B cell (primary cell): ENCODE results near the gene ERCC1. TPM values are rescaled to one million over a fixed set of nuclear protein-coding genes. Genes with fewer than 3 reads are reported as not detected.

ENCODE experiments used
- ATAC-seq: fragments of 200-7000 bp; cut with Tn5 transposase; one replicate; pipeline ENCODE4 v1.10.0; 2021; ENCODE audit warnings: low read depth, mild to moderate bottlenecking, moderate number of reproducible peaks, moderate library complexity
- CTCF ChIA-PET: fragments of 350-600 bp; sonication (Branson Sonifier 250); formaldehyde crosslinking; loops from one replicate; lab custom pipeline; 2021; ENCODE audit warnings: antibody characterized with exemption, inconsistent platforms; lab: Charles Lee
- POLR2A ChIA-PET: fragments of 350-600 bp; sonication (Branson Sonifier 250); formaldehyde crosslinking; loops from one replicate; lab custom pipeline; 2021; ENCODE audit warnings: antibody characterized with exemption; lab: Charles Lee
- DNase-seq: peaks from one replicate; pipeline ENCODE4 v3.0.0; 2013
- H2AFZ ChIP-seq: 2 replicates; pipeline ENCODE4 v1.6.1; 2012; ENCODE audit warnings: mild to moderate bottlenecking, low read depth, low read length; ENCODE audit not compliant: insufficient read depth, poor library complexity, severe bottlenecking
- H3K27ac ChIP-seq, 2 donors: 1 replicate in 1 of 2; 2 replicates in 1 of 2; pipeline ENCODE4 v1.5.1; 2012 to 2013; ENCODE audit warnings: low read length in 2 of 2, mild to moderate bottlenecking in 2 of 2, moderate library complexity in 1 of 2
- H3K27me3 ChIP-seq, 4 experiments: fragments of 200-600 bp in 1 of 4; sonication (generic) in 1 of 4; replicated peaks in 1 of 4; 1 replicate in 2 of 4; 2 replicates in 2 of 4; pipeline versions ENCODE4 v1.6.1 to v1.7.0; 2013 to 2016; ENCODE audit warnings: low read length in 3 of 4, mild to moderate bottlenecking in 2 of 4, mixed read lengths in 1 of 4, moderate library complexity in 1 of 4; ENCODE audit not compliant: insufficient read depth in 4 of 4, control insufficient read depth in 3 of 4; ENCODE audit errors: control extremely low read depth in 1 of 4
- H3K36me3 ChIP-seq, 2 experiments: replicated peaks in 1 of 2; 1 replicate in 1 of 2; 2 replicates in 1 of 2; pipeline versions ENCODE4 v1.6.1 to v1.7.1; 2013; ENCODE audit warnings: low read length in 1 of 2; ENCODE audit not compliant: insufficient read depth in 2 of 2, control insufficient read depth in 1 of 2; ENCODE audit errors: control extremely low read depth in 1 of 2, extremely low read depth in 1 of 2
- H3K4me1 ChIP-seq, 2 donors: fragments of 200-600 bp in 1 of 2; sonication (generic) in 1 of 2; 1 replicate in 1 of 2; 2 replicates in 1 of 2; pipeline versions ENCODE4 v1.5.1 to v1.6.1; 2013 to 2017; ENCODE audit warnings: low read length in 2 of 2; ENCODE audit not compliant: control insufficient read depth in 2 of 2, insufficient read depth in 2 of 2
- H3K4me2 ChIP-seq: replicated peaks from 2 replicates; pipeline ENCODE3; 2012; ENCODE audit warnings: mild to moderate bottlenecking, low read depth, low read length; ENCODE audit not compliant: poor library complexity, severe bottlenecking
- H3K4me3 ChIP-seq, 5 experiments: fragments of 200-600 bp in 1 of 5; sonication (generic) in 1 of 5; 1 replicate in 3 of 5; 2 replicates in 2 of 5; pipeline versions ENCODE4 v1.5.1 to v1.7.0; 2011 to 2016; ENCODE audit warnings: low read length in 4 of 5, mild to moderate bottlenecking in 4 of 5, low read depth in 2 of 5, control low read depth in 1 of 5, moderate library complexity in 1 of 5; ENCODE audit not compliant: insufficient read depth in 1 of 5; ENCODE audit errors: control extremely low read depth in 1 of 5, extremely low read depth in 1 of 5
- H3K79me2 ChIP-seq: fragments of 200-600 bp; sonication (generic); one replicate; pipeline ENCODE4 v1.6.0; 2016; ENCODE audit warnings: low read length; ENCODE audit not compliant: control insufficient read depth, insufficient read depth
- H3K9ac ChIP-seq: fragments of 200-600 bp; sonication (generic); 2 replicates; pipeline ENCODE4 v1.6.1; 2017; ENCODE audit warnings: mild to moderate bottlenecking, low read length, moderate library complexity
- H3K9me3 ChIP-seq, 3 donors: one replicate each; pipeline versions ENCODE4 v1.6.1 to v1.7.1; 2013; ENCODE audit warnings: low read length in 2 of 3; ENCODE audit not compliant: control insufficient read depth in 2 of 3, insufficient read depth in 1 of 3; ENCODE audit errors: control extremely low read depth in 1 of 3
- H4K20me1 ChIP-seq: 2 replicates; pipeline ENCODE4 v1.6.0; 2012; ENCODE audit warnings: mild to moderate bottlenecking, low read length; ENCODE audit not compliant: insufficient read depth, control insufficient read depth, poor library complexity, severe bottlenecking
- H3K27ac Mint-ChIP-seq: one replicate; pipeline ENCODE4 v1.8.0; 2021; ENCODE audit warnings: mixed read lengths
- H3K27me3 Mint-ChIP-seq: one replicate; pipeline ENCODE4 v1.8.0; 2021; ENCODE audit warnings: mixed read lengths
- H3K4me1 Mint-ChIP-seq: one replicate; pipeline ENCODE4 v1.8.0; 2021; ENCODE audit warnings: mixed read lengths
- H3K4me3 Mint-ChIP-seq: one replicate; pipeline ENCODE4 v1.8.0; 2021; ENCODE audit warnings: mixed read lengths
- H3K9me3 Mint-ChIP-seq: one replicate; pipeline ENCODE4 v1.8.0; 2022; ENCODE audit warnings: mixed read lengths; ENCODE audit not compliant: insufficient read depth
- CTCF ChIP-seq: fragments of 200-600 bp; IDR thresholded peaks from one replicate; pipeline ENCODE4 v1.8.0; 2022; ENCODE audit warnings: antibody characterized with exemption, mild to moderate bottlenecking
- EZH2 ChIP-seq: IDR thresholded peaks from 2 replicates; pipeline ENCODE4 v1.6.1; 2012; ENCODE audit warnings: borderline replicate concordance, low read depth, mild to moderate bottlenecking, moderate library complexity, low read length; ENCODE audit not compliant: insufficient read depth, poor library complexity, severe bottlenecking
- WGBS: methylation state at CpG from one replicate; pipeline ENCODE4 v1.1.5; 2013; ENCODE audit warnings: missing lambda C conversion rate; ENCODE audit not compliant: insufficient coverage; 5-methylcytosine and 5-hydroxymethylcytosine counted together
- intact Hi-C: fragments of 100-400 bp; cut with micrococcal nuclease; formaldehyde crosslinking; loops from one replicate; pipeline ENCODE4 v1.10.0; 2022
- polyA plus RNA-seq: library from polyadenylated mRNA; depleted of rRNA; stranded (reverse); fragments of >200 nt; gene quantifications from 2 replicates; pipeline ENCODE4 v1.2.3, GENCODE V29; 2012
- total RNA-seq, 2 donors: library from RNA; stranded (reverse); fragments of 120-200 nt in 1 of 2; gene quantifications; 1 replicate in 1 of 2; 2 replicates in 1 of 2; pipeline versions ENCODE4 v1.2.3 to v1.2.4, GENCODE V29; 2013 to 2022

Gene ERCC1
- total and polyA plus RNA-seq, 2 donors (not counting 1 experiment from before 2014, with no cell fraction given): 75.7 to 81.9 TPM

- 29% methylated on average over 3 of the region's 3 CpGs for WGBS
- ChIA-PET POLR2A (interaction anchor here (1.2 kb wide), 1 partner anchor 10 kb away, joined by 3 read pairs; no protein-coding TSS in a partner anchor), CTCF (interaction anchor here (1.3 to 2.5 kb wide), 3 partner anchors 16 to 19 kb away, joined by 3 to 8 read pairs (median 6); partner anchors contain the start of gene PPP1R13L)
- Histone ChIP-seq H4K20me1 (peaks cover 5% of the 10 kb centered on the region), H3K4me3 (peak overlapping the region in 1 of 5 experiments; percentile 39), H3K79me2 (peaks cover 29% of the 10 kb centered on the region), H3K27me3 (no peaks in the 10 kb centered on the region), H3K4me2 (peak overlapping the region; percentile 74), H3K9me3 (no peaks in the 10 kb centered on the region), H3K27ac (peak overlapping the region in 1 of 2 donors; percentile 44), H3K36me3 (peaks cover 0 to 28% of the 10 kb centered on the region in 2 experiments), H3K9ac (no peak overlapping the region), H3K4me1 (peaks cover 29 to 52% of the 10 kb centered on the region in 2 donors), H2AFZ (no peak overlapping the region)
- Mint-ChIP-seq H3K4me3 (peak overlapping the region; percentile 71), H3K27me3 (no peaks in the 10 kb centered on the region), H3K9me3 (no peaks in the 10 kb centered on the region), H3K27ac (peak overlapping the region; percentile 88), H3K4me1 (peaks cover 52% of the 10 kb centered on the region)
- intact Hi-C loops: loop anchor here (1.0 kb wide), 1 partner anchor 14 kb away; the partner anchor contains the start of gene POLR1G
- TF ChIP-seq CTCF (no peak), EZH2 (no peak)
- ATAC-seq: no peak
- DNase-seq: peak; percentile 14
Measured at GRCh38 chr19:45419895-45420294, 3.8 kb downstream of the ERCC1 start.

- no peaks in the 10 kb centered on the region for H3K9me3 Mint-ChIP-seq
- intact Hi-C loops: loop anchor here (1.0 kb wide), 1 partner anchor 13 kb away; the partner anchor contains the start of gene POLR1G
- Histone ChIP-seq H3K36me3 (peaks cover 0 to 33% of the 10 kb centered on the region in 2 experiments), H3K9me3 (no peaks in the 10 kb centered on the region), H3K4me3 (peak overlapping the region in 2 of 5 experiments; percentile 15 to 39), H3K4me2 (peak overlapping the region; percentile 74), H3K4me1 (peaks cover 28 to 52% of the 10 kb centered on the region in 2 donors), H3K27ac (peak overlapping the region in 1 of 2 donors; percentile 44), H3K9ac (peak overlapping the region; percentile 27), H3K27me3 (no peaks in the 10 kb centered on the region), H3K79me2 (peaks cover 32% of the 10 kb centered on the region), H2AFZ (no peak overlapping the region), H4K20me1 (peaks cover 5% of the 10 kb centered on the region)
- ATAC-seq: peak; percentile 70
- peak overlapping the region; percentile 88 for H3K27ac Mint-ChIP-seq
- DNase-seq: peak; percentile 86
- peaks cover 49% of the 10 kb centered on the region for H3K4me1 Mint-ChIP-seq
- 1% methylated on average over 4 of the region's 4 CpGs for WGBS
- no peaks in the 10 kb centered on the region for H3K27me3 Mint-ChIP-seq
- POLR2A ChIA-PET: interaction anchor here (1.2 kb wide), 1 partner anchor 10 kb away, joined by 3 read pairs; no protein-coding TSS in a partner anchor
- CTCF ChIA-PET: interaction anchor here (1.3 to 2.5 kb wide), 2 partner anchors 15 to 17 kb away, joined by 6 to 8 read pairs; partner anchors contain the start of gene PPP1R13L
- TF ChIP-seq CTCF: no peak
- no peak for TF ChIP-seq EZH2
- H3K4me3 Mint-ChIP-seq: peak overlapping the region; percentile 71
Measured at GRCh38 chr19:45419396-45419795, 4.3 kb downstream of the ERCC1 start.
